GM23338 (cell line): ENCODE data around the gene SHANK2. TPM values are rescaled to one million over a fixed set of nuclear protein-coding genes. Genes with fewer than 3 reads are reported as not detected.

ENCODE experiments used
- ATAC-seq: fragments of 200-7000 bp; cut with Tn5 transposase; 3 replicates; pipeline ENCODE4 v1.9.1; 2020
- DNase-seq: peaks from one replicate; pipeline ENCODE4 v3.0.0-alpha.2; 2015; ENCODE audit warnings: low spot score
- H2AFZ ChIP-seq: fragments of 200-600 bp; sonication (generic); 2 replicates; pipeline ENCODE4 v1.8.0; 2016; ENCODE audit warnings: antibody characterized with exemption, mild to moderate bottlenecking, moderate library complexity
- H3F3A ChIP-seq: fragments of 200-600 bp; sonication (generic); replicated peaks from 2 replicates; pipeline ENCODE4 v1.8.0; 2017; ENCODE audit warnings: antibody characterized with exemption, mixed run types, low read depth
- H3K27ac ChIP-seq: fragments of 200-600 bp; sonication (generic); 2 replicates; pipeline ENCODE4 v1.6.1; 2016; ENCODE audit warnings: low read depth
- H3K27me3 ChIP-seq: fragments of 200-600 bp; sonication (generic); 2 replicates; pipeline ENCODE4 v1.8.0; 2016; ENCODE audit warnings: mild to moderate bottlenecking, mixed run types, moderate library complexity; ENCODE audit not compliant: insufficient read depth
- H3K36me3 ChIP-seq: fragments of 200-600 bp; sonication (generic); 2 replicates; pipeline ENCODE4 v1.8.0; 2016; ENCODE audit warnings: mild to moderate bottlenecking; ENCODE audit not compliant: insufficient read depth
- H3K4me1 ChIP-seq: fragments of 200-600 bp; sonication (generic); 2 replicates; pipeline ENCODE4 v1.8.0; 2016; ENCODE audit warnings: mild to moderate bottlenecking, moderate library complexity; ENCODE audit not compliant: insufficient read depth
- H3K4me2 ChIP-seq: fragments of 200-600 bp; sonication (generic); 2 replicates; pipeline ENCODE4 v1.7.1; 2017; ENCODE audit warnings: mixed run types
- H3K4me3 ChIP-seq: fragments of 200-600 bp; sonication (generic); 2 replicates; pipeline ENCODE4 v1.6.1; 2016; ENCODE audit warnings: mixed run types
- H3K79me2 ChIP-seq: fragments of 200-600 bp; sonication (generic); replicated peaks from 2 replicates; pipeline ENCODE4 v1.8.0; 2017; ENCODE audit warnings: mild to moderate bottlenecking; ENCODE audit not compliant: insufficient read depth
- H3K9me2 ChIP-seq: fragments of 200-600 bp; sonication (generic); 2 replicates; pipeline ENCODE4 v1.8.0; 2017; ENCODE audit not compliant: insufficient read depth
- H4K20me1 ChIP-seq: fragments of 200-600 bp; sonication (generic); replicated peaks from 2 replicates; pipeline ENCODE4 v1.8.0; 2017; ENCODE audit warnings: mild to moderate bottlenecking; ENCODE audit not compliant: insufficient read depth
- H3K27ac Mint-ChIP-seq: 2 replicates; pipeline ENCODE4 v1.8.0; 2020; ENCODE audit warnings: inconsistent platforms, mild to moderate bottlenecking, moderate library complexity, mixed read lengths
- H3K27me3 Mint-ChIP-seq: 3 replicates; pipeline ENCODE4 v1.8.0; 2022; ENCODE audit warnings: low read depth, mild to moderate bottlenecking, moderate library complexity, mixed read lengths, inconsistent platforms; ENCODE audit not compliant: insufficient read depth, poor library complexity
- H3K36me3 Mint-ChIP-seq: 3 replicates; pipeline ENCODE4 v1.8.0; 2021; ENCODE audit warnings: low read depth, mild to moderate bottlenecking, inconsistent platforms, moderate library complexity, mixed read lengths
- H3K4me1 Mint-ChIP-seq: 3 replicates; pipeline ENCODE4 v1.8.0; 2020; ENCODE audit warnings: mild to moderate bottlenecking, inconsistent platforms, mixed read lengths
- H3K4me3 Mint-ChIP-seq: 3 replicates; pipeline ENCODE4 v1.8.0; 2021; ENCODE audit warnings: moderate library complexity, mild to moderate bottlenecking, inconsistent platforms, mixed read lengths
- H3K9me3 Mint-ChIP-seq: 3 replicates; pipeline ENCODE4 v1.8.0; 2020; ENCODE audit warnings: moderate library complexity, mild to moderate bottlenecking, inconsistent platforms, mixed read lengths
- CREB1 ChIP-seq: fragments of 250-450 bp; sonication (Bioruptor Pico); IDR thresholded peaks from 2 replicates; pipeline ENCODE4 v1.5.0; 2020; ENCODE audit warnings: low read depth, mild to moderate bottlenecking, moderate library complexity
- CTCF ChIP-seq, 2 experiments: fragments of 200-600 bp in 1 of 2; sonication (generic) in 1 of 2; conservative IDR thresholded peaks; 2 replicates each; pipeline versions ENCODE4 v1.5.1 to v1.6.1; 2016 to 2017; ENCODE audit warnings: antibody characterized with exemption in 2 of 2, low read depth in 2 of 2, mild to moderate bottlenecking in 2 of 2, moderate library complexity in 1 of 2
- ETS1 ChIP-seq: IDR thresholded peaks from 2 replicates; pipeline ENCODE4 v1.6.1; 2016; ENCODE audit warnings: antibody characterized with exemption
- EZH2 ChIP-seq: fragments of 200-600 bp; sonication (generic); IDR thresholded peaks from one replicate; pipeline ENCODE4 v1.8.0; 2017; ENCODE audit warnings: antibody characterized with exemption, mild to moderate bottlenecking, low read depth; ENCODE audit not compliant: unreplicated experiment
- EZH2phosphoT487 ChIP-seq: fragments of 200-600 bp; sonication (generic); IDR thresholded peaks from one replicate; pipeline ENCODE4 v1.8.1; 2018; ENCODE audit warnings: antibody characterized with exemption; ENCODE audit not compliant: unreplicated experiment
- JUNB ChIP-seq: IDR thresholded peaks from one replicate; pipeline ENCODE4 v1.6.1; 2016; ENCODE audit warnings: antibody characterized with exemption; ENCODE audit not compliant: unreplicated experiment
- NANOG ChIP-seq: IDR thresholded peaks from 2 replicates; pipeline ENCODE4 v1.6.1; 2016; ENCODE audit warnings: antibody characterized with exemption, borderline replicate concordance
- POLR2AphosphoS5 ChIP-seq: IDR thresholded peaks from 2 replicates; pipeline ENCODE4 v1.6.1; 2016; ENCODE audit warnings: antibody characterized with exemption, low read depth
- REST ChIP-seq: IDR thresholded peaks from one replicate; pipeline ENCODE4 v1.6.1; 2018; ENCODE audit warnings: antibody characterized with exemption; ENCODE audit not compliant: unreplicated experiment
- STAT1 ChIP-seq: IDR thresholded peaks from one replicate; pipeline ENCODE4 v1.6.1; 2016; ENCODE audit warnings: antibody characterized with exemption; ENCODE audit not compliant: unreplicated experiment
- ZNF114 ChIP-seq: fragments of 250-450 bp; sonication (Bioruptor Pico); IDR thresholded peaks from 2 replicates; pipeline ENCODE4 v1.5.0; 2020; ENCODE audit warnings: mild to moderate bottlenecking, moderate library complexity
- ZNF331 ChIP-seq: fragments of 250-450 bp; sonication (Bioruptor Pico); IDR thresholded peaks from 2 replicates; pipeline ENCODE4 v1.5.0; 2020; ENCODE audit warnings: low read depth, mild to moderate bottlenecking, moderate library complexity
- polyA plus RNA-seq: library from polyadenylated mRNA; unstranded; fragments of >200 nt; fragmentation: Nextera tagmentation; extraction: Ambion mirVana; gene quantifications from 2 replicates; pipeline ENCODE4 v1.2.1, GENCODE V29; 2016
- total RNA-seq: library from RNA; depleted of rRNA; stranded (reverse); fragments of >200 nt; shearing (Covaris generic); gene quantifications from 2 replicates; pipeline ENCODE4 v1.2.3, GENCODE V29; 2014

Gene SHANK2
- total and polyA plus RNA-seq, 2 experiments from 2014 or later: 22.0 to 81.4 TPM

GRCh38 chr11:71239581-71239980, 12.8 kb downstream of the SHANK2 start (continued):
- no peak for TF ChIP-seq REST
- TF ChIP-seq CREB1 (CRISPR knock-in tag): no peak
- no peak for TF ChIP-seq STAT1
- no peak for TF ChIP-seq CTCF (conservative IDR thresholded peaks at IDR 0.05; ENCODE audit: low read depth in 2 of 2)
- no peak for TF ChIP-seq ETS1
- no peak for TF ChIP-seq EZH2
- no peak for TF ChIP-seq POLR2AphosphoS5

- no peak overlapping the region for H3K4me2 ChIP-seq
- H4K20me1 ChIP-seq: peaks cover 25% of the 10 kb centered on the region
- H2AFZ ChIP-seq: no peak overlapping the region
- H3K27ac ChIP-seq: no peak overlapping the region
- no peak overlapping the region for H3K4me3 Mint-ChIP-seq
- H3K36me3 Mint-ChIP-seq: peaks cover 66% of the 10 kb centered on the region
- ATAC-seq: no peak
- H3F3A ChIP-seq: no peaks in the 10 kb centered on the region
- H3K27me3 Mint-ChIP-seq: peaks cover 14% of the 10 kb centered on the region
- no peak overlapping the region for H3K4me3 ChIP-seq
- H3K4me1 ChIP-seq: peaks cover 33% of the 10 kb centered on the region
- H3K9me2 ChIP-seq: no peaks in the 10 kb centered on the region
- H3K27ac Mint-ChIP-seq: no peak overlapping the region
- H3K9me3 Mint-ChIP-seq: no peaks in the 10 kb centered on the region
- peaks cover 97% of the 10 kb centered on the region for H3K79me2 ChIP-seq
- H3K36me3 ChIP-seq: 0 out of 2 replicates have a peak, but pooled peaks cover 5% of the 10 kb centered on the region
- H3K4me1 Mint-ChIP-seq: peaks cover 53% of the 10 kb centered on the region
- H3K27me3 ChIP-seq: no peaks in the 10 kb centered on the region
- DNase-seq: no peak
- TF ChIP-seq EZH2 (no peak), EZH2phosphoT487 (no peak), ZNF331 (CRISPR knock-in tag) (no peak), ZNF114 (no peak), CTCF (conservative IDR thresholded peaks at IDR 0.05; ENCODE audit: low read depth in 2 of 2) (no peak), NANOG (no peak), JUNB (no peak), POLR2AphosphoS5 (no peak), STAT1 (no peak)
Measured at GRCh38 chr11:71238941-71239340, 13.4 kb downstream of the SHANK2 start.
